Adrenal gland (tissue), 5 donors: ENCODE results near the gene CDC6.

Experiments used
- POLR2A ChIP-seq, 2 donors: fragments of 450-650 bp; IDR thresholded peaks; one replicate each; pipeline ENCODE4 v1.6.1; 2017; ENCODE audit warnings: antibody characterized with exemption in 2 of 2, mild to moderate bottlenecking in 2 of 2, moderate library complexity in 1 of 2
- TF ChIP-seq, protein P1 (sequence below), 6 experiments: fragments of 450-650 bp in 4 of 6; fragments of 200-600 bp in 2 of 6; sonication (generic) in 1 of 6; IDR thresholded peaks; 1 replicate in 5 of 6; 2 replicates in 1 of 6; pipeline versions ENCODE4 v1.5.1 to v1.8.0; 2016 to 2021; ENCODE audit warnings: antibody characterized with exemption in 6 of 6, mild to moderate bottlenecking in 2 of 6, moderate library complexity in 1 of 6
- donor health status: DM: no; HTN: no; CAD: no.

DNA sequence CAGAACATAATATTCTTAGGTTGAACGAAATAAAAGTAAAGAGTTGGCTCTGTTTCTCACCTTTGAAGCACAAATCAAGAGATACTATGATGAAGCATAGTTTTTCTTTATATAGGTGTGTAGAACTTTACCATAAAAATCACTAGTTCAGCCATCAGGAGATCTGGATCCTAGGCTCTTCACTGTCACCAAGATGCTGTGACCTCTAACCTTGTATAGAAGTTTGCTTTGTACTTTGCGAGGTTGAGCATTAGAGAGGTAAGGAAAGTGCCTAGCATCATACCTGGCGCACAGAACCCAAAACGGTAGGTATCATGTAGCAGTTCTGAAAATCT is 553 bp upstream of the CDC6 start:
- TF ChIP-seq, protein P1, sequence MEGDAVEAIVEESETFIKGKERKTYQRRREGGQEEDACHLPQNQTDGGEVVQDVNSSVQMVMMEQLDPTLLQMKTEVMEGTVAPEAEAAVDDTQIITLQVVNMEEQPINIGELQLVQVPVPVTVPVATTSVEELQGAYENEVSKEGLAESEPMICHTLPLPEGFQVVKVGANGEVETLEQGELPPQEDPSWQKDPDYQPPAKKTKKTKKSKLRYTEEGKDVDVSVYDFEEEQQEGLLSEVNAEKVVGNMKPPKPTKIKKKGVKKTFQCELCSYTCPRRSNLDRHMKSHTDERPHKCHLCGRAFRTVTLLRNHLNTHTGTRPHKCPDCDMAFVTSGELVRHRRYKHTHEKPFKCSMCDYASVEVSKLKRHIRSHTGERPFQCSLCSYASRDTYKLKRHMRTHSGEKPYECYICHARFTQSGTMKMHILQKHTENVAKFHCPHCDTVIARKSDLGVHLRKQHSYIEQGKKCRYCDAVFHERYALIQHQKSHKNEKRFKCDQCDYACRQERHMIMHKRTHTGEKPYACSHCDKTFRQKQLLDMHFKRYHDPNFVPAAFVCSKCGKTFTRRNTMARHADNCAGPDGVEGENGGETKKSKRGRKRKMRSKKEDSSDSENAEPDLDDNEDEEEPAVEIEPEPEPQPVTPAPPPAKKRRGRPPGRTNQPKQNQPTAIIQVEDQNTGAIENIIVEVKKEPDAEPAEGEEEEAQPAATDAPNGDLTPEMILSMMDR (IDR thresholded peaks at IDR 0.05), result no peak
- TF ChIP-seq POLR2A (IDR thresholded peaks at IDR 0.05), result no peak
